ENCODE data around the gene ZNF197.

ZNF197 gene

DNA sequence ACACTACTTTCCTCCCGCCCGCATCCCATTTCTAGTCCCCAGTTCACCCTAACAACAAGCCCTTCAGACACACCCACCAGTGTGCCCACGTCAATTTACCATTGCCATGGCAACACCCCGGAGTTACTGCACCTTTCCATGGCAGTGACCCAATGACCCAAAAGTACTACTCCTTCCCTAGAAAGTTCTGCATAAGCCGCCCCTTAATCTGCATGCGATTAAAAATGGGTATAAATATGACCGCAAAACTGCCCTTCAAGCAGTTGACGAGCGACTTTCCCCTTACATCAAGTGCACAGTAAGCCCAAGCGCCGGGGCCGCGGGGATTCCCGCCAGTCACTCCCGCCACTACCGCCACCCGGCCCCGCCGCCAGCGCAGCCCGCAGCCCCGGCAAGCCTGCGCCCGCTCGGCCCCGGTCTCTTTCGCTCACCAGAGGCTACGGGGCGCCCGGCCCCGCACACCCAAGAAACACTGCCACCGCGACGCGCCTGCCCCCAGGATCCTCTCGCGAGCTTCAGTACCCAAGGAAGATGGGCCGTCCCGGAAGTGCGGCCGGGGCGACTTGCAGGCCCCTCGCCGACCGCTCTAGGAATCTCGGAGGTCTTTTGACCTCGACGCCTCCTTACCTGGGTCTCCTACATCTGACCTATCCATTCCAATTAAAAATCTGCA, 60.4 kb downstream of the ZNF197 start:
- Mint-ChIP-seq H3K9me3 (peaks cover 26% of the 10 kb centered on the region), H3K36me3 (peaks cover 53% of the 10 kb centered on the region), H3K27ac (peak overlapping the region; percentile 83), H3K27me3 (peaks cover 40% of the 10 kb centered on the region), H3K4me1 (peaks cover 16% of the 10 kb centered on the region), H3K4me3 (peak overlapping the region; percentile 91)
- ATAC-seq = peak; percentile 95

GRCh38 chr3:44687898-44688297, 63.1 kb downstream of the ZNF197 start:
- Mint-ChIP-seq H3K36me3 (peaks cover 40% of the 10 kb centered on the region), H3K27ac (no peak overlapping the region), H3K4me1 (peaks cover 16% of the 10 kb centered on the region), H3K9me3 (peaks cover 28% of the 10 kb centered on the region), H3K27me3 (peaks cover 65% of the 10 kb centered on the region), H3K4me3 (no peak overlapping the region)
- ATAC-seq = no peak

Data from stimulated activated memory B cell treated with anti-CD40 and anti-IgM and Interleukin-4, amounts not matched to agents 10 μg/mL and 1 μg/mL and 100 μg/mL, for 72 hours (primary cell).